ENCODE data around the gene GPR89B. TPM values are rescaled to one million over a fixed set of nuclear protein-coding genes. Genes with fewer than 3 reads are reported as not detected.

GPR89B gene
- polyA plus RNA-seq, 3 donors, result 2.5 to 7.7 (median 7.7) TPM

DNA sequence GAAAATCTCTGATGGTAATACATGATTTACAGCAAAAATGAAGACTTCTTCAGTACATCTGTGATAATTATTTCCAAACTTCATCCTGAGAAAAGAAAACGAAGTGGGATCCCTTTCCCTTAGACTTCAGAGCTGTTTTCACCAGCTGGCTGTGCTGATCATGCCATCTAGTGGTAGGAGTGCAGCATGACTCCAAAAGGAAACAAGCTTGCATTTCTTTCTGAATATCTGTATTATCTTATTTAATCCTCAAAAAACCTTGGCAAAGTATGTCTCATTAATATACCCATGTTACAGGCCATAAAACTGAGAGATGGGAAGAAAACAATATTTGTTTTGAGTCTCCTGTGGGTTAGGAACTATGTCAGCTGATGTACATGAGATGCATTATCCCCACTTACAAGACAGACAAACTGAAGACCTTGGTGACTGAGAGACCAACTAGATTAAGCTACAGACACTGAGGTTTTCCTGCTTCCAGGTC, 35.4 kb upstream of the GPR89B start:
- peak; percentile 7 to 30 (median 26) for DNase-seq
- peaks cover 2% of the 10 kb centered on the region for H3K4me1 Mint-ChIP-seq
- H3K9me3 ChIP-seq (replicated peaks in 1 of 2; ENCODE audit: control insufficient read depth in 1 of 2, insufficient read depth in 1 of 2, low read length in 2 of 2), result no peaks in the 10 kb centered on the region
- intact Hi-C loops (cut with micrococcal nuclease), result loop anchor here (5.0 to 10.0 kb wide), 2 partner anchors 395 to 618 kb away; no protein-coding TSS in a partner anchor
- no peak overlapping the region for H3K27ac ChIP-seq (ENCODE audit: low read depth in 1 of 2, low read length in 2 of 2)
- no peaks in the 10 kb centered on the region for H3K36me3 Mint-ChIP-seq
- no peak overlapping the region for H2AFZ ChIP-seq (ENCODE audit: insufficient read depth, low read depth, low read length, poor library complexity, severe bottlenecking)
- no peaks in the 10 kb centered on the region for H3K79me2 ChIP-seq (ENCODE audit: insufficient read depth, low read length)
- TF ChIP-seq, protein P1, sequence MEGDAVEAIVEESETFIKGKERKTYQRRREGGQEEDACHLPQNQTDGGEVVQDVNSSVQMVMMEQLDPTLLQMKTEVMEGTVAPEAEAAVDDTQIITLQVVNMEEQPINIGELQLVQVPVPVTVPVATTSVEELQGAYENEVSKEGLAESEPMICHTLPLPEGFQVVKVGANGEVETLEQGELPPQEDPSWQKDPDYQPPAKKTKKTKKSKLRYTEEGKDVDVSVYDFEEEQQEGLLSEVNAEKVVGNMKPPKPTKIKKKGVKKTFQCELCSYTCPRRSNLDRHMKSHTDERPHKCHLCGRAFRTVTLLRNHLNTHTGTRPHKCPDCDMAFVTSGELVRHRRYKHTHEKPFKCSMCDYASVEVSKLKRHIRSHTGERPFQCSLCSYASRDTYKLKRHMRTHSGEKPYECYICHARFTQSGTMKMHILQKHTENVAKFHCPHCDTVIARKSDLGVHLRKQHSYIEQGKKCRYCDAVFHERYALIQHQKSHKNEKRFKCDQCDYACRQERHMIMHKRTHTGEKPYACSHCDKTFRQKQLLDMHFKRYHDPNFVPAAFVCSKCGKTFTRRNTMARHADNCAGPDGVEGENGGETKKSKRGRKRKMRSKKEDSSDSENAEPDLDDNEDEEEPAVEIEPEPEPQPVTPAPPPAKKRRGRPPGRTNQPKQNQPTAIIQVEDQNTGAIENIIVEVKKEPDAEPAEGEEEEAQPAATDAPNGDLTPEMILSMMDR (IDR thresholded peaks at IDR 0.05), result peak; percentile 97
- no peaks in the 10 kb centered on the region for H3K4me1 ChIP-seq (ENCODE audit: control insufficient read depth in 1 of 2, insufficient read depth in 2 of 2, low read length in 2 of 2)
- H3K27me3 Mint-ChIP-seq (ENCODE audit: low read depth in 3 of 3), result peaks cover 4 to 7% (median 6%) of the 10 kb centered on the region in 3 donors
- H4K20me1 ChIP-seq (ENCODE audit: insufficient read depth, low read length), result no peaks in the 10 kb centered on the region
- no peaks in the 10 kb centered on the region for H3K36me3 ChIP-seq (replicated peaks in 1 of 2; ENCODE audit: control insufficient read depth in 1 of 2, insufficient read depth in 2 of 2, low read length in 2 of 2)
- no peak overlapping the region for H3K4me3 ChIP-seq (replicated peaks in 1 of 3; ENCODE audit: low read depth in 2 of 3, low read length in 3 of 3)
- no peak overlapping the region for H3K9ac ChIP-seq (ENCODE audit: insufficient read depth, low read length, poor library complexity, severe bottlenecking)
- peak overlapping the region in 1 of 7 donors; percentile 50 for H3K27ac Mint-ChIP-seq
- H3K27me3 ChIP-seq (ENCODE audit: control insufficient read depth in 2 of 2, insufficient read depth in 2 of 2, low read length in 2 of 2), result no peaks in the 10 kb centered on the region
- no peaks in the 10 kb centered on the region for H3K9me3 Mint-ChIP-seq
- no CpG with 5 or more reads among the region's 1 CpG for WGBS (ENCODE audit: insufficient coverage)
- H3K4me3 Mint-ChIP-seq, result no peak overlapping the region
- no peak overlapping the region for H3K4me2 ChIP-seq (replicated peaks; ENCODE audit: extremely low read depth, low read length, poor library complexity, severe bottlenecking)

DNA sequence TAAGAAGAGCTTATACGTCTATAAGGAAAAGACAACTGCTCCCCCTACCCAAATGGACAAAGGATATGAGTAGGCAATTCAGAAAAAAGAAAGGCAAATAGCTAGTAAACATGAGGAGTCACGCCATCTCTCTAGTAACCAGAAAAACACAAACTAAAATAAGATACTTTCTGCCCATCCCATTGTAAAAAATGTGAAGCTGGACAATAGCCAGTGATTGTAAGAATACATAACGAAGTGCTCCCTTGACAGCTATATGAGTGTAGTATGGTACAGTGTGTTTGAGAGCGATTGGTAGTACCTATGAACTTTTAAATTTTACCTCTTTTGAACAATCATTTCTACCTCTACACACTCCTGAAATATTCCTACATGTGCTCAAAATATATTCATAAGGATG, 33.1 kb upstream of the GPR89B start:
- Mint-ChIP-seq H3K4me3 (no peak overlapping the region), H3K27me3 (ENCODE audit: low read depth in 3 of 3) (peaks cover 3 to 8% (median 7%) of the 10 kb centered on the region in 3 donors), H3K27ac (no peak overlapping the region), H3K9me3 (no peaks in the 10 kb centered on the region), H3K4me1 (peaks cover 2% of the 10 kb centered on the region), H3K36me3 (no peaks in the 10 kb centered on the region)
- H3K27ac ChIP-seq (ENCODE audit: low read depth in 1 of 2, low read length in 2 of 2), result no peak overlapping the region
- DNase-seq, result no peak
- H2AFZ ChIP-seq (ENCODE audit: insufficient read depth, low read depth, low read length, poor library complexity, severe bottlenecking), result no peak overlapping the region
- H4K20me1 ChIP-seq (ENCODE audit: insufficient read depth, low read length), result no peaks in the 10 kb centered on the region
- TF ChIP-seq, protein P1 (IDR thresholded peaks at IDR 0.05), result no peak
- no CpG with 5 or more reads among the region's 4 CpGs for WGBS (ENCODE audit: insufficient coverage)
- H3K4me1 ChIP-seq (ENCODE audit: control insufficient read depth in 1 of 2, insufficient read depth in 2 of 2, low read length in 2 of 2), result no peaks in the 10 kb centered on the region
- no peak overlapping the region for H3K4me2 ChIP-seq (replicated peaks; ENCODE audit: extremely low read depth, low read length, poor library complexity, severe bottlenecking)
- intact Hi-C loops (cut with micrococcal nuclease), result loop anchor here in 1 of 2 donors (10.0 kb wide), 1 partner anchor 620 kb away; no protein-coding TSS in a partner anchor
- no peak overlapping the region for H3K4me3 ChIP-seq (replicated peaks in 1 of 3; ENCODE audit: low read depth in 2 of 3, low read length in 3 of 3)
- no peaks in the 10 kb centered on the region for H3K79me2 ChIP-seq (ENCODE audit: insufficient read depth, low read length)
- H3K9ac ChIP-seq (ENCODE audit: insufficient read depth, low read length, poor library complexity, severe bottlenecking), result no peak overlapping the region
- H3K9me3 ChIP-seq (replicated peaks in 1 of 2; ENCODE audit: control insufficient read depth in 1 of 2, insufficient read depth in 1 of 2, low read length in 2 of 2), result no peaks in the 10 kb centered on the region
- H3K36me3 ChIP-seq (replicated peaks in 1 of 2; ENCODE audit: control insufficient read depth in 1 of 2, insufficient read depth in 2 of 2, low read length in 2 of 2), result no peaks in the 10 kb centered on the region
- H3K27me3 ChIP-seq (ENCODE audit: control insufficient read depth in 2 of 2, insufficient read depth in 2 of 2, low read length in 2 of 2), result no peaks in the 10 kb centered on the region

All from CD14-positive monocyte (primary cell).